HCT116 (cell line): ENCODE measurements around the gene PINK1.

Experiments
- CEBPB ChIP-seq: IDR thresholded peaks from 2 replicates; pipeline ENCODE4 v1.6.1; 2012; ENCODE audit warnings: low read depth
- FOSL1 ChIP-seq: IDR thresholded peaks from 2 replicates; pipeline ENCODE4 v1.6.1; 2012; ENCODE audit warnings: low read depth
- POLR2A ChIP-seq: IDR thresholded peaks from 2 replicates; pipeline ENCODE4 v1.7.0; 2011; ENCODE audit warnings: borderline replicate concordance; ENCODE audit not compliant: insufficient read depth, insufficient read length; ENCODE audit errors: extremely low read depth
- POLR2AphosphoS5 ChIP-seq: IDR thresholded peaks from 2 replicates; pipeline ENCODE4 v1.6.1; 2011; ENCODE audit warnings: mild to moderate bottlenecking, low read depth, low read length, moderate library complexity
- RAD21 ChIP-seq: IDR thresholded peaks from 2 replicates; pipeline ENCODE4 v1.6.1; 2012; ENCODE audit warnings: low read depth, mild to moderate bottlenecking
- SIN3A ChIP-seq: IDR thresholded peaks from 2 replicates; pipeline ENCODE4 v1.6.1; 2012; ENCODE audit warnings: low read depth
- TF ChIP-seq, protein P1 (sequence below), 3 experiments: fragments of 200-600 bp in 1 of 3; sonication (generic) in 1 of 3; IDR thresholded peaks in 2 of 3; conservative IDR thresholded peaks in 1 of 3; 2 replicates each; pipeline ENCODE4 v1.5.1; 2012 to 2017; ENCODE audit warnings: low read depth in 2 of 3, low read length in 2 of 3, antibody characterized with exemption in 1 of 3, borderline replicate concordance in 1 of 3, control low read depth in 1 of 3, mild to moderate bottlenecking in 1 of 3, mixed read lengths in 1 of 3, mixed run types in 1 of 3, moderate library complexity in 1 of 3; ENCODE audit not compliant: insufficient read depth in 1 of 3
- TF ChIP-seq, protein P2 (sequence below): IDR thresholded peaks from 2 replicates; pipeline ENCODE4 v1.6.1; 2012

DNA sequence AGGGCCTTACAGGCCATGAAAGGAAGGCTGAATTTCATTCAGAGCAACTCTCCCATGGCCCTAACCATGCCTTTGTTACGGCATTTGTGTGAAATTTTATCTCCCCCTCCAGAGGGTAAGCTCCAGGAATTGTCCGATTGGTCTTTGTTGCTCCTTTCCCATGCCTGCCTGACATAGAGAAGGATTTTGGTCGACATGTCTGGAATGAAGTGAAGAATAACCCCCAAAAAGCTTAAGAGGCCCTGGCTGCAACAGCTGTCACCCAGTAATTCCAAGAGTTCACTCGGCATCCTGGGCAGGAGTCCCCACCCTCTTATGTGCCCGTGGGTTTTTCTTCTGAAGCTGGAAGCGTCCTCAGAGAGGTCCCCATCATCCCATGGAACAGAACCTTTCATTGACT lies 23.7 kb upstream of the PINK1 start:
- TF ChIP-seq POLR2AphosphoS5 = no peak
- TF ChIP-seq SIN3A = no peak
- TF ChIP-seq, protein P1, sequence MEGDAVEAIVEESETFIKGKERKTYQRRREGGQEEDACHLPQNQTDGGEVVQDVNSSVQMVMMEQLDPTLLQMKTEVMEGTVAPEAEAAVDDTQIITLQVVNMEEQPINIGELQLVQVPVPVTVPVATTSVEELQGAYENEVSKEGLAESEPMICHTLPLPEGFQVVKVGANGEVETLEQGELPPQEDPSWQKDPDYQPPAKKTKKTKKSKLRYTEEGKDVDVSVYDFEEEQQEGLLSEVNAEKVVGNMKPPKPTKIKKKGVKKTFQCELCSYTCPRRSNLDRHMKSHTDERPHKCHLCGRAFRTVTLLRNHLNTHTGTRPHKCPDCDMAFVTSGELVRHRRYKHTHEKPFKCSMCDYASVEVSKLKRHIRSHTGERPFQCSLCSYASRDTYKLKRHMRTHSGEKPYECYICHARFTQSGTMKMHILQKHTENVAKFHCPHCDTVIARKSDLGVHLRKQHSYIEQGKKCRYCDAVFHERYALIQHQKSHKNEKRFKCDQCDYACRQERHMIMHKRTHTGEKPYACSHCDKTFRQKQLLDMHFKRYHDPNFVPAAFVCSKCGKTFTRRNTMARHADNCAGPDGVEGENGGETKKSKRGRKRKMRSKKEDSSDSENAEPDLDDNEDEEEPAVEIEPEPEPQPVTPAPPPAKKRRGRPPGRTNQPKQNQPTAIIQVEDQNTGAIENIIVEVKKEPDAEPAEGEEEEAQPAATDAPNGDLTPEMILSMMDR (IDR thresholded peaks at IDR 0.05 in 2 of 3, conservative IDR thresholded peaks at IDR 0.05 in 1 of 3; ENCODE audit: borderline replicate concordance in 1 of 3, insufficient read depth in 1 of 3, low read depth in 2 of 3, low read length in 2 of 3) = no peak
- TF ChIP-seq FOSL1 = no peak
- TF ChIP-seq CEBPB = no peak
- TF ChIP-seq, protein P2, sequence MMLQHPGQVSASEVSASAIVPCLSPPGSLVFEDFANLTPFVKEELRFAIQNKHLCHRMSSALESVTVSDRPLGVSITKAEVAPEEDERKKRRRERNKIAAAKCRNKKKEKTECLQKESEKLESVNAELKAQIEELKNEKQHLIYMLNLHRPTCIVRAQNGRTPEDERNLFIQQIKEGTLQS = no peak
- no peak for TF ChIP-seq RAD21
- TF ChIP-seq POLR2A = no peak
